HepG2 (cell line): ENCODE data around the gene FGD2. TPM values are rescaled to one million over a fixed set of nuclear protein-coding genes. Genes with fewer than 3 reads are reported as not detected.
A peak's percentile ranks its signal among the peaks of the same experiment; 100 is the strongest.

ENCODE experiments used
- ATAC-seq: fragments of 200-7000 bp; cut with Tn5 transposase; 3 replicates; pipeline ENCODE4 v1.9.1; 2020; ENCODE audit warnings: mild to moderate bottlenecking, moderate library complexity
- BruUV-seq: library from RNA; stranded (reverse); fragments of 400-500 nt; replicated peaks from 2 replicates; lab custom pipeline; 2021; lab: Mats Ljungman, UMichigan
- CTCF ChIA-PET: fragments of 300-600 bp; formaldehyde crosslinking; extraction: SDS; loops from one replicate; lab custom pipeline; 2021; ENCODE audit warnings: low total read pairs, inconsistent platforms, low intra/inter-chr PET ratio; lab: Yijun Ruan, JAX
- POLR2A ChIA-PET: fragments of 350-600 bp; sonication (Branson Sonifier 250); formaldehyde crosslinking; loops from one replicate; lab custom pipeline; 2020; ENCODE audit warnings: antibody characterized with exemption, inconsistent platforms; lab: Yijun Ruan, JAX
- DNase-seq: peaks from one replicate; pipeline ENCODE4 v3.0.0-alpha.2; 2015; ENCODE audit warnings: low spot score
- FAIRE-seq: peaks from 3 replicates; lab custom pipeline; 2011; peaks lifted over from hg19 to GRCh38; lab: Jason Lieb, UNC
- H2AFZ ChIP-seq: one replicate; pipeline ENCODE4 v1.6.1; 2011; ENCODE audit warnings: low read length, inconsistent platforms
- H3K27ac ChIP-seq: fragments of 300-600 bp; 3 replicates; pipeline ENCODE4 v1.8.0; 2011; ENCODE audit warnings: mixed run types, mild to moderate bottlenecking, mixed read lengths, low read length, inconsistent platforms; ENCODE audit not compliant: insufficient read depth; ENCODE audit errors: extremely low read length
- H3K27me3 ChIP-seq, 2 experiments: fragments of 200-600 bp in 1 of 2; 2 replicates in 1 of 2; 3 replicates in 1 of 2; pipeline versions ENCODE4 v1.6.0 to v1.8.0; 2011; ENCODE audit warnings: low read length in 2 of 2, mild to moderate bottlenecking in 2 of 2, moderate library complexity in 2 of 2, inconsistent platforms in 1 of 2; ENCODE audit not compliant: insufficient read depth in 2 of 2, control insufficient read depth in 1 of 2
- H3K36me3 ChIP-seq, 2 experiments: fragments of 200-600 bp in 1 of 2; replicated peaks in 1 of 2; 2 replicates in 1 of 2; 3 replicates in 1 of 2; pipeline versions ENCODE4 v1.5.1 to v1.8.0; 2011; ENCODE audit warnings: low read length in 2 of 2, inconsistent platforms in 1 of 2; ENCODE audit not compliant: insufficient read depth in 2 of 2, control insufficient read depth in 1 of 2
- H3K4me1 ChIP-seq: 2 replicates; pipeline ENCODE4 v1.5.1; 2012; ENCODE audit warnings: low read length, inconsistent platforms; ENCODE audit not compliant: insufficient read depth
- H3K4me2 ChIP-seq: 2 replicates; pipeline ENCODE4 v1.6.0; 2011; ENCODE audit warnings: low read depth, low read length, inconsistent platforms
- H3K4me3 ChIP-seq, 3 experiments: fragments of 200-600 bp in 1 of 3; sonication (generic), shearing (Covaris generic) in 1 of 3; replicated peaks in 1 of 3; 2 replicates each; pipeline ENCODE4 v1.5.1; 2011 to 2016; ENCODE audit warnings: low read length in 3 of 3, inconsistent platforms in 2 of 3, low read depth in 2 of 3, mild to moderate bottlenecking in 2 of 3, control low read depth in 1 of 3, mixed read lengths in 1 of 3; ENCODE audit not compliant: insufficient read depth in 1 of 3
- H3K79me2 ChIP-seq: one replicate; pipeline ENCODE4 v1.6.1; 2011; ENCODE audit warnings: low read length, inconsistent platforms; ENCODE audit not compliant: insufficient read depth
- H3K9ac ChIP-seq: 2 replicates; pipeline ENCODE4 v1.6.0; 2011; ENCODE audit warnings: mild to moderate bottlenecking, low read depth, low read length, inconsistent platforms; ENCODE audit not compliant: insufficient read depth
- H3K9me3 ChIP-seq: 2 replicates; pipeline ENCODE4 v1.5.1; 2012; ENCODE audit warnings: mild to moderate bottlenecking, low read length
- H4K20me1 ChIP-seq: 2 replicates; pipeline ENCODE4 v1.6.0; 2011; ENCODE audit warnings: inconsistent platforms, mild to moderate bottlenecking, low read length, moderate library complexity; ENCODE audit not compliant: insufficient read depth
- CREB1 ChIP-seq, 2 experiments: fragments of 450-650 bp in 1 of 2; IDR thresholded peaks; 2 replicates each; pipeline ENCODE4 v1.6.1; 2016 to 2017; ENCODE audit warnings: control low read depth in 1 of 2, mild to moderate bottlenecking in 1 of 2, missing compliant biosample characterization in 1 of 2, missing genetic modification characterization in 1 of 2
- HNRNPK ChIP-seq: fragments of 200-400 bp; formaldehyde crosslinking; IDR thresholded peaks from 2 replicates; pipeline ENCODE4 v1.6.1; 2018; ENCODE audit warnings: low read length, low read depth, moderate library complexity, mild to moderate bottlenecking; ENCODE audit not compliant: poor library complexity, severe bottlenecking
- HOXD1 ChIP-seq: sonication (generic); formaldehyde crosslinking; IDR thresholded peaks from 2 replicates; pipeline ENCODE4 v1.5.0; 2020; ENCODE audit warnings: missing genetic modification reagents
- JDP2 ChIP-seq: sonication (generic); formaldehyde crosslinking; IDR thresholded peaks from 2 replicates; pipeline ENCODE4 v1.8.1; 2022; ENCODE audit warnings: missing genetic modification reagents, borderline replicate concordance
- KAT7 ChIP-seq: IDR thresholded peaks from 2 replicates; pipeline ENCODE4 v1.6.1; 2018; ENCODE audit warnings: borderline replicate concordance, missing compliant biosample characterization
- NFIC ChIP-seq: IDR thresholded peaks from 2 replicates; pipeline ENCODE4 v1.6.1; 2012; ENCODE audit warnings: mild to moderate bottlenecking, low read length, inconsistent platforms
- NR2F1 ChIP-seq, 2 experiments: fragments of 450-650 bp in 1 of 2; formaldehyde crosslinking in 1 of 2; IDR thresholded peaks; 2 replicates each; pipeline versions ENCODE4 v1.5.0 to v1.6.1; 2016 to 2020; ENCODE audit warnings: mild to moderate bottlenecking in 1 of 2, missing compliant biosample characterization in 1 of 2, missing genetic modification reagents in 1 of 2, moderate library complexity in 1 of 2
- ZFP90 ChIP-seq: sonication (generic); formaldehyde crosslinking; IDR thresholded peaks from 2 replicates; pipeline ENCODE4 v1.8.0; 2022; ENCODE audit warnings: missing genetic modification reagents, mild to moderate bottlenecking, inconsistent platforms, borderline replicate concordance
- ZNF207 ChIP-seq: fragments of 450-650 bp; IDR thresholded peaks from 2 replicates; pipeline ENCODE4 v1.6.1; 2016; ENCODE audit warnings: antibody characterized with exemption, borderline replicate concordance
- ZNF350 ChIP-seq: sonication (generic); formaldehyde crosslinking; IDR thresholded peaks from 2 replicates; pipeline ENCODE4 v1.4.0; 2020; ENCODE audit warnings: mild to moderate bottlenecking, low read depth, missing genetic modification reagents, borderline replicate concordance
- ZNF749 ChIP-seq: sonication (generic); formaldehyde crosslinking; IDR thresholded peaks from 2 replicates; pipeline ENCODE4 v1.8.0; 2022; ENCODE audit warnings: mild to moderate bottlenecking, missing genetic modification reagents, moderate library complexity, borderline replicate concordance
- ZSCAN9 ChIP-seq: IDR thresholded peaks from 2 replicates; pipeline ENCODE4 v1.6.1; 2016; ENCODE audit warnings: borderline replicate concordance
- WGBS: methylation state at CpG from one replicate; pipeline ENCODE4 v1.1.6; 2017; ENCODE audit warnings: low lambda C conversion rate; 5-methylcytosine and 5-hydroxymethylcytosine counted together
- in situ Hi-C: cut with HindIII; loops from 2 replicates; pipeline ENCODE4 v1.10.0; 2017; ENCODE audit warnings: low pct_unique_long_range_greater_than_20kb; ENCODE audit not compliant: extremely low pct_ligation_motif_present
- intact Hi-C: fragments of 100-400 bp; cut with micrococcal nuclease; formaldehyde crosslinking; loops from one replicate; pipeline ENCODE4 v1.10.0; 2022; ENCODE audit not compliant: unreplicated experiment
- polyA plus RNA-seq, 8 experiments: library from polyadenylated mRNA; depleted of rRNA in 3 of 8; stranded (reverse) in 7 of 8; unstranded in 1 of 8; fragments of >200 nt; fragmentation: Illumina TruSeq in 4 of 8; extraction: Trizol in 4 of 8; gene quantifications; 2 replicates each; pipeline versions ENCODE4 v1.2.1 to v1.2.3, GENCODE V29; 2011 to 2016; ENCODE audit warnings: low read depth in 4 of 8, missing spikeins in 1 of 8, mixed read lengths in 1 of 8; ENCODE audit not compliant: insufficient read depth in 1 of 8
- total RNA-seq, 5 experiments: library from RNA; depleted of rRNA; stranded (reverse); fragments of >200 nt; fragmentation: Illumina TruSeq; extraction: Trizol; gene quantifications; 2 replicates each; pipeline ENCODE4 v1.2.3, GENCODE V29; 2016; ENCODE audit warnings: low read depth in 1 of 5
- TF ChIP-seq, protein P1 (sequence below), 2 experiments: IDR thresholded peaks; 2 replicates each; pipeline ENCODE4 v1.6.1; 2011 to 2012; ENCODE audit warnings: low read length in 2 of 2, borderline replicate concordance in 1 of 2, low read depth in 1 of 2, mild to moderate bottlenecking in 1 of 2, moderate library complexity in 1 of 2
- TF ChIP-seq, protein P2 (sequence below): sonication (generic); formaldehyde crosslinking; IDR thresholded peaks from 2 replicates; pipeline ENCODE4 v1.4.0; 2020; ENCODE audit warnings: mild to moderate bottlenecking, missing genetic modification reagents

Gene FGD2
- total and polyA plus RNA-seq, 2 of the 13 experiments (the other 11 are each of a cell fraction or from before 2014, with no cell fraction given), result not detected

DNA sequence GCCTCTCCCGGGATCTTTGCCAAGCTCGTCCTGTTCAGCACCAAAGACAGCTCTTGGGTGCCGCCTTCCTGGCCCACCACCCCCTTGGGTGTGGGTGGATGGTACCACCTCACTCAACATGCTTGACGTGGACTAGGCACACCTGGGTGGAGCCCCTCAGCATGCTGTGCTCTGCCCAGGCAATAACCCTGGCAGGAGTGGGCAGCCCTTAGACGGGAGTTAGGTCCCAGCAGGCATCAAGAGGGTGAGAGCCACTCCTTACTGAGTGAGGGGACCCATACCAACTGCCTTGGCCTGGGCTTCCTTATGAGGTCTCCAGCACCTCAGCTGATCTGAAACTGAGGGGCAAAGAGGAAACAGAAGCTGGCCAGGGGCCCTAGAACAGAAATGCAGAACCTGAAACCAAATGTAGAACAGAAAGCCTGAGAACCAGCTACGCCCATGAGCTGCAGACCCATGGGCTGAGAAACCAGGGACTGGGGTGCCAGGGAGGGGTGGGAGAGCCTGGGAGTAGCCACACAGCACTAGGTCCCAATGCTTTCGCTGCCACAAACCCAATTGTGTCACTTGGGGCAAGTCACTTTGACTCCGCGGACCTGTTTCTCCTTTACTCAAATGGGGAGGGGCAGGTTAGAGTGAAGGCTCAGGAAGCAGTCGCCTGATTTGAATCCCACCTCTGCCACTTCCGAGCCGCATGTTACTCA, 2.0 kb downstream of the FGD2 start (continued):
- TF ChIP-seq, protein P1, sequence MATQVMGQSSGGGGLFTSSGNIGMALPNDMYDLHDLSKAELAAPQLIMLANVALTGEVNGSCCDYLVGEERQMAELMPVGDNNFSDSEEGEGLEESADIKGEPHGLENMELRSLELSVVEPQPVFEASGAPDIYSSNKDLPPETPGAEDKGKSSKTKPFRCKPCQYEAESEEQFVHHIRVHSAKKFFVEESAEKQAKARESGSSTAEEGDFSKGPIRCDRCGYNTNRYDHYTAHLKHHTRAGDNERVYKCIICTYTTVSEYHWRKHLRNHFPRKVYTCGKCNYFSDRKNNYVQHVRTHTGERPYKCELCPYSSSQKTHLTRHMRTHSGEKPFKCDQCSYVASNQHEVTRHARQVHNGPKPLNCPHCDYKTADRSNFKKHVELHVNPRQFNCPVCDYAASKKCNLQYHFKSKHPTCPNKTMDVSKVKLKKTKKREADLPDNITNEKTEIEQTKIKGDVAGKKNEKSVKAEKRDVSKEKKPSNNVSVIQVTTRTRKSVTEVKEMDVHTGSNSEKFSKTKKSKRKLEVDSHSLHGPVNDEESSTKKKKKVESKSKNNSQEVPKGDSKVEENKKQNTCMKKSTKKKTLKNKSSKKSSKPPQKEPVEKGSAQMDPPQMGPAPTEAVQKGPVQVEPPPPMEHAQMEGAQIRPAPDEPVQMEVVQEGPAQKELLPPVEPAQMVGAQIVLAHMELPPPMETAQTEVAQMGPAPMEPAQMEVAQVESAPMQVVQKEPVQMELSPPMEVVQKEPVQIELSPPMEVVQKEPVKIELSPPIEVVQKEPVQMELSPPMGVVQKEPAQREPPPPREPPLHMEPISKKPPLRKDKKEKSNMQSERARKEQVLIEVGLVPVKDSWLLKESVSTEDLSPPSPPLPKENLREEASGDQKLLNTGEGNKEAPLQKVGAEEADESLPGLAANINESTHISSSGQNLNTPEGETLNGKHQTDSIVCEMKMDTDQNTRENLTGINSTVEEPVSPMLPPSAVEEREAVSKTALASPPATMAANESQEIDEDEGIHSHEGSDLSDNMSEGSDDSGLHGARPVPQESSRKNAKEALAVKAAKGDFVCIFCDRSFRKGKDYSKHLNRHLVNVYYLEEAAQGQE (IDR thresholded peaks at IDR 0.05; ENCODE audit: borderline replicate concordance in 1 of 2, low read depth in 1 of 2, low read length in 2 of 2), result peak; percentile 60 to 90
- TF ChIP-seq ZNF749 (CRISPR knock-in tag) (no peak), NR2F1 (CRISPR knock-in tag; IDR thresholded peaks at IDR 0.05) (no peak), NFIC (no peak)

DNA sequence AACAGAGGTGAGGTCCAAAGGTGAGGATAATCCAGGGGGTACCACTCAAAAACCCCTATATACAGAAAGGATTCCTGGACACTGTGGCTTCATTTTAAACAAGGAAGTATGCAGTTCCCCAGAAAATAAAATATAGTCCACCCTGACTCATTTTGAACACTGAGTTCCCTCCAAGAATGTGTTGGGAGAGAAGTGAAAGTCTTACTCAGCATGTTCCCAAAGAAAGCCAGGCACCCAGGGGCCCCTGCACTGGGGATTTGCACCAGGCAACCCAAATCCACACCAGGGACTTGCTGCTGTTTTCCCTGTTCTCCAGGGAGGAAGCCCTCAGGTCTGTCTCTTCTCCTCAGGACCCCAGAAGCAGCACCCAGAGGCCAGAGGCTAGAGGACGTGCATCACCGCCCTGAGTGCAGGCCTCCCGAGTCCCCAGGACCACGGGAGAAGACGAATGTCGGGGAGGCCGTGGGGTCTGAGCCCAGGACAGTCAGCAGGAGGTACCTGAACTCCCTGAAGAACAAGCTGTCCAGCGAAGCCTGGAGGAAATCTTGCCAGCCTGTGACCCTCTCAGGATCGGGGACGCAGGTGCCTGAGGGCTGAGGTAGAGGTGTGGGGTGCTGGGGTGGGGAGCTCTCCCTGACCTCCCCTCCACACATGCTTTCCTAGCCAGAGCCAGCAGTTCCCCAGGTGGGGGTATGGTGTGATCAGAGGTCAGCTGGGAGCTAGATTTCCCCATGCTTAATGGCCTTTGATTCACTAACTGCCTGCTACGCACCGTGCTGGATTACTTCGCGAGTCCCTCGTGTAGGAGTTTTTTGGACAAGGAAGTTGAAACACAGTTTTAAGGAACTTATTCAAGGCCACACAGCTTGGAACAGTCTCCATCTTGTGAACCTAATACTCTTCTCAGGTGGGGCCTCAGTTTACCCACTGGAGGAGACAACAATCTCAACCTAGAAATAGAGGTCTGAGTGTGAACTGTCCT, 3.3 kb downstream of the FGD2 start:
- FAIRE-seq (no peak), DNase-seq (no peak), ATAC-seq (no peak)
- intact Hi-C loops (no loop called here), in situ Hi-C loops (no loop called here)
- Histone ChIP-seq H3K79me2 (no peaks in the 10 kb centered on the region), H2AFZ (no peak overlapping the region), H3K36me3 (no peaks in the 10 kb centered on the region), H4K20me1 (no peaks in the 10 kb centered on the region), H3K27me3 (peaks cover 9 to 81% of the 10 kb centered on the region in 2 experiments; a peak in 4 of 5 replicates), H3K9me3 (no peaks in the 10 kb centered on the region), H3K4me1 (no peaks in the 10 kb centered on the region), H3K27ac (no peak overlapping the region), H3K4me2 (no peak overlapping the region), H3K9ac (no peak overlapping the region), H3K4me3 (no peak overlapping the region)
- CTCF ChIA-PET, result no interaction called here
- POLR2A ChIA-PET, result no interaction called here
- 53% methylated on average over 13 of the region's 15 CpGs for WGBS
- no TSS peak for BruUV-seq
- TF ChIP-seq, protein P2, sequence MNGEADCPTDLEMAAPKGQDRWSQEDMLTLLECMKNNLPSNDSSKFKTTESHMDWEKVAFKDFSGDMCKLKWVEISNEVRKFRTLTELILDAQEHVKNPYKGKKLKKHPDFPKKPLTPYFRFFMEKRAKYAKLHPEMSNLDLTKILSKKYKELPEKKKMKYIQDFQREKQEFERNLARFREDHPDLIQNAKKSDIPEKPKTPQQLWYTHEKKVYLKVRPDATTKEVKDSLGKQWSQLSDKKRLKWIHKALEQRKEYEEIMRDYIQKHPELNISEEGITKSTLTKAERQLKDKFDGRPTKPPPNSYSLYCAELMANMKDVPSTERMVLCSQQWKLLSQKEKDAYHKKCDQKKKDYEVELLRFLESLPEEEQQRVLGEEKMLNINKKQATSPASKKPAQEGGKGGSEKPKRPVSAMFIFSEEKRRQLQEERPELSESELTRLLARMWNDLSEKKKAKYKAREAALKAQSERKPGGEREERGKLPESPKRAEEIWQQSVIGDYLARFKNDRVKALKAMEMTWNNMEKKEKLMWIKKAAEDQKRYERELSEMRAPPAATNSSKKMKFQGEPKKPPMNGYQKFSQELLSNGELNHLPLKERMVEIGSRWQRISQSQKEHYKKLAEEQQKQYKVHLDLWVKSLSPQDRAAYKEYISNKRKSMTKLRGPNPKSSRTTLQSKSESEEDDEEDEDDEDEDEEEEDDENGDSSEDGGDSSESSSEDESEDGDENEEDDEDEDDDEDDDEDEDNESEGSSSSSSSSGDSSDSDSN (CRISPR knock-in tag), result no peak
- TF ChIP-seq HOXD1 (CRISPR knock-in tag), result no peak
- no peak for TF ChIP-seq ZFP90 (CRISPR knock-in tag)
- TF ChIP-seq JDP2 (CRISPR knock-in tag), result no peak
- TF ChIP-seq ZNF207, result no peak
- TF ChIP-seq HNRNPK, result no peak
- no peak for TF ChIP-seq ZSCAN9 (CRISPR knock-in tag)
- TF ChIP-seq CREB1 (IDR thresholded peaks at IDR 0.05), result no peak
- TF ChIP-seq CREB1 (CRISPR knock-in tag; IDR thresholded peaks at IDR 0.05), result no peak
- TF ChIP-seq KAT7 (CRISPR knock-in tag), result no peak
- no peak for TF ChIP-seq ZNF350 (CRISPR knock-in tag)
